Panc1 (cell line): ENCODE results near the gene FIBCD1. TPM values are rescaled to one million over a fixed set of nuclear protein-coding genes. Genes with fewer than 3 reads are reported as not detected.

ENCODE experiments used
- ATAC-seq: fragments of 200-7000 bp; cut with Tn5 transposase; 2 replicates; pipeline ENCODE4 v1.9.1; 2020; ENCODE audit warnings: mild to moderate bottlenecking, moderate library complexity
- BruUV-seq: library from RNA; stranded (reverse); fragments of 400-500 nt; replicated peaks from 2 replicates; lab custom pipeline; 2021; lab: Mats Ljungman, UMichigan
- CTCF ChIA-PET: fragments of 300-600 bp; sonication (Branson Sonifier 250); formaldehyde crosslinking; loops from one replicate; lab custom pipeline; 2022; ENCODE audit warnings: antibody characterized with exemption; lab: Charles Lee
- POLR2A ChIA-PET: fragments of 300-600 bp; sonication (Branson Sonifier 250); formaldehyde crosslinking; loops from one replicate; lab custom pipeline; 2022; ENCODE audit warnings: antibody characterized with exemption; lab: Charles Lee
- DNase-seq: peaks from one replicate; pipeline ENCODE4 v3.0.0-alpha.2; 2010; ENCODE audit warnings: low read depth, low spot score
- H3K27ac ChIP-seq: 2 replicates; pipeline ENCODE4 v1.5.1; 2011; ENCODE audit warnings: mild to moderate bottlenecking, low read length, inconsistent platforms
- H3K27me3 ChIP-seq: fragments of 200-500 bp; sonication (Bioruptor generic); 2 replicates; pipeline ENCODE4 v1.6.0; 2014; ENCODE audit warnings: low read length, inconsistent platforms; ENCODE audit not compliant: control insufficient read depth, insufficient read depth
- H3K36me3 ChIP-seq: fragments of 200-500 bp; sonication (Bioruptor generic); 2 replicates; pipeline ENCODE4 v1.5.1; 2014; ENCODE audit warnings: inconsistent platforms, mild to moderate bottlenecking, low read length, moderate library complexity; ENCODE audit not compliant: control insufficient read depth, insufficient read depth
- H3K4me1 ChIP-seq: 2 replicates; pipeline ENCODE4 v1.5.1; 2011; ENCODE audit warnings: inconsistent platforms, mild to moderate bottlenecking, low read length, moderate library complexity; ENCODE audit not compliant: control insufficient read depth, insufficient read depth
- H3K4me3 ChIP-seq, 2 experiments: 2 replicates each; pipeline ENCODE4 v1.5.1; 2011 to 2012; ENCODE audit warnings: low read depth in 2 of 2, low read length in 2 of 2, mild to moderate bottlenecking in 2 of 2, inconsistent platforms in 1 of 2, moderate library complexity in 1 of 2
- H3K9me3 ChIP-seq: fragments of 200-500 bp; sonication (Bioruptor generic); 2 replicates; pipeline ENCODE4 v1.5.1; 2014; ENCODE audit warnings: low read depth, mild to moderate bottlenecking, inconsistent platforms, low read length, moderate library complexity; ENCODE audit not compliant: control insufficient read depth, insufficient read depth
- POLR2AphosphoS5 ChIP-seq: IDR thresholded peaks from 2 replicates; pipeline ENCODE4 v1.6.1; 2012; ENCODE audit warnings: mild to moderate bottlenecking, low read depth, low read length, moderate library complexity
- SIN3A ChIP-seq: IDR thresholded peaks from 2 replicates; pipeline ENCODE4 v1.6.1; 2012; ENCODE audit warnings: low read depth, mild to moderate bottlenecking, low read length, moderate library complexity, borderline replicate concordance; ENCODE audit not compliant: insufficient read depth
- TCF7L2 ChIP-seq: IDR thresholded peaks from 2 replicates; pipeline ENCODE4 v1.6.1; 2011; ENCODE audit warnings: mild to moderate bottlenecking, low read depth, low read length, inconsistent platforms
- in situ Hi-C: cut with HindIII; loops from 2 replicates; pipeline ENCODE4 v1.10.0; 2016; ENCODE audit warnings: low sequenced_read_pairs, low pct_unique_long_range_greater_than_20kb
- intact Hi-C: fragments of 100-400 bp; cut with micrococcal nuclease; formaldehyde crosslinking; loops from one replicate; pipeline ENCODE4 v1.10.0; 2022; ENCODE audit not compliant: unreplicated experiment
- total RNA-seq: library from RNA; stranded (reverse); gene quantifications from one replicate; pipeline ENCODE4 v1.2.1, GENCODE V29; 2021; ENCODE audit not compliant: unreplicated experiment
- TF ChIP-seq, protein P1 (sequence below), 2 experiments: IDR thresholded peaks; 2 replicates each; pipeline ENCODE4 v1.6.1; 2011 to 2012; ENCODE audit warnings: low read depth in 2 of 2, control low read depth in 1 of 2, low read length in 1 of 2, mild to moderate bottlenecking in 1 of 2, moderate library complexity in 1 of 2; ENCODE audit not compliant: insufficient read depth in 1 of 2
- TF ChIP-seq, protein P2 (sequence below): fragments of 450-650 bp; IDR thresholded peaks from 2 replicates; pipeline ENCODE4 v1.5.1; 2017; ENCODE audit warnings: mild to moderate bottlenecking

FIBCD1 gene
- total RNA-seq, 1 experiment from 2014 or later = 16.3 TPM

DNA sequence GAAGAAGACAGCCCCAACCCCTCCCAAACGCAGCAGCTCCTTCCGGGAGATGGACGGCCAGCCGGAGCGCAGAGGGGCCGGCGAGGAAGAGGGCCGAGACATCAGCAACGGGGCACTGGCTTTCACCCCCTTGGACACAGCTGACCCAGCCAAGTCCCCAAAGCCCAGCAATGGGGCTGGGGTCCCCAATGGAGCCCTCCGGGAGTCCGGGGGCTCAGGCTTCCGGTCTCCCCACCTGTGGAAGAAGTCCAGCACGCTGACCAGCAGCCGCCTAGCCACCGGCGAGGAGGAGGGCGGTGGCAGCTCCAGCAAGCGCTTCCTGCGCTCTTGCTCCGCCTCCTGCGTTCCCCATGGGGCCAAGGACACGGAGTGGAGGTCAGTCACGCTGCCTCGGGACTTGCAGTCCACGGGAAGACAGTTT lies 54.9 kb downstream of the FIBCD1 start:
- H3K9me3 ChIP-seq = no peaks in the 10 kb centered on the region
- no peaks in the 10 kb centered on the region for H3K4me1 ChIP-seq
- TF ChIP-seq SIN3A = no peak
- TF ChIP-seq, protein P1, sequence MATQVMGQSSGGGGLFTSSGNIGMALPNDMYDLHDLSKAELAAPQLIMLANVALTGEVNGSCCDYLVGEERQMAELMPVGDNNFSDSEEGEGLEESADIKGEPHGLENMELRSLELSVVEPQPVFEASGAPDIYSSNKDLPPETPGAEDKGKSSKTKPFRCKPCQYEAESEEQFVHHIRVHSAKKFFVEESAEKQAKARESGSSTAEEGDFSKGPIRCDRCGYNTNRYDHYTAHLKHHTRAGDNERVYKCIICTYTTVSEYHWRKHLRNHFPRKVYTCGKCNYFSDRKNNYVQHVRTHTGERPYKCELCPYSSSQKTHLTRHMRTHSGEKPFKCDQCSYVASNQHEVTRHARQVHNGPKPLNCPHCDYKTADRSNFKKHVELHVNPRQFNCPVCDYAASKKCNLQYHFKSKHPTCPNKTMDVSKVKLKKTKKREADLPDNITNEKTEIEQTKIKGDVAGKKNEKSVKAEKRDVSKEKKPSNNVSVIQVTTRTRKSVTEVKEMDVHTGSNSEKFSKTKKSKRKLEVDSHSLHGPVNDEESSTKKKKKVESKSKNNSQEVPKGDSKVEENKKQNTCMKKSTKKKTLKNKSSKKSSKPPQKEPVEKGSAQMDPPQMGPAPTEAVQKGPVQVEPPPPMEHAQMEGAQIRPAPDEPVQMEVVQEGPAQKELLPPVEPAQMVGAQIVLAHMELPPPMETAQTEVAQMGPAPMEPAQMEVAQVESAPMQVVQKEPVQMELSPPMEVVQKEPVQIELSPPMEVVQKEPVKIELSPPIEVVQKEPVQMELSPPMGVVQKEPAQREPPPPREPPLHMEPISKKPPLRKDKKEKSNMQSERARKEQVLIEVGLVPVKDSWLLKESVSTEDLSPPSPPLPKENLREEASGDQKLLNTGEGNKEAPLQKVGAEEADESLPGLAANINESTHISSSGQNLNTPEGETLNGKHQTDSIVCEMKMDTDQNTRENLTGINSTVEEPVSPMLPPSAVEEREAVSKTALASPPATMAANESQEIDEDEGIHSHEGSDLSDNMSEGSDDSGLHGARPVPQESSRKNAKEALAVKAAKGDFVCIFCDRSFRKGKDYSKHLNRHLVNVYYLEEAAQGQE (IDR thresholded peaks at IDR 0.05; ENCODE audit: insufficient read depth in 1 of 2, low read depth in 2 of 2, low read length in 1 of 2) = no peak
- TF ChIP-seq TCF7L2 = no peak
- TF ChIP-seq, protein P2, sequence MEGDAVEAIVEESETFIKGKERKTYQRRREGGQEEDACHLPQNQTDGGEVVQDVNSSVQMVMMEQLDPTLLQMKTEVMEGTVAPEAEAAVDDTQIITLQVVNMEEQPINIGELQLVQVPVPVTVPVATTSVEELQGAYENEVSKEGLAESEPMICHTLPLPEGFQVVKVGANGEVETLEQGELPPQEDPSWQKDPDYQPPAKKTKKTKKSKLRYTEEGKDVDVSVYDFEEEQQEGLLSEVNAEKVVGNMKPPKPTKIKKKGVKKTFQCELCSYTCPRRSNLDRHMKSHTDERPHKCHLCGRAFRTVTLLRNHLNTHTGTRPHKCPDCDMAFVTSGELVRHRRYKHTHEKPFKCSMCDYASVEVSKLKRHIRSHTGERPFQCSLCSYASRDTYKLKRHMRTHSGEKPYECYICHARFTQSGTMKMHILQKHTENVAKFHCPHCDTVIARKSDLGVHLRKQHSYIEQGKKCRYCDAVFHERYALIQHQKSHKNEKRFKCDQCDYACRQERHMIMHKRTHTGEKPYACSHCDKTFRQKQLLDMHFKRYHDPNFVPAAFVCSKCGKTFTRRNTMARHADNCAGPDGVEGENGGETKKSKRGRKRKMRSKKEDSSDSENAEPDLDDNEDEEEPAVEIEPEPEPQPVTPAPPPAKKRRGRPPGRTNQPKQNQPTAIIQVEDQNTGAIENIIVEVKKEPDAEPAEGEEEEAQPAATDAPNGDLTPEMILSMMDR = no peak
- TF ChIP-seq POLR2AphosphoS5 = no peak
- DNase-seq (no peak), ATAC-seq (no peak)
- intact Hi-C loops = no loop called here
- H3K36me3 ChIP-seq = peaks cover 5% of the 10 kb centered on the region
- ChIA-PET POLR2A (no interaction called here), CTCF (no interaction called here)
- H3K4me3 ChIP-seq = no peak overlapping the region
- H3K27me3 ChIP-seq = no peaks in the 10 kb centered on the region
- in situ Hi-C loops = no loop called here
- TSS peak; percentile 4 for BruUV-seq
- no peak overlapping the region for H3K27ac ChIP-seq

DNA sequence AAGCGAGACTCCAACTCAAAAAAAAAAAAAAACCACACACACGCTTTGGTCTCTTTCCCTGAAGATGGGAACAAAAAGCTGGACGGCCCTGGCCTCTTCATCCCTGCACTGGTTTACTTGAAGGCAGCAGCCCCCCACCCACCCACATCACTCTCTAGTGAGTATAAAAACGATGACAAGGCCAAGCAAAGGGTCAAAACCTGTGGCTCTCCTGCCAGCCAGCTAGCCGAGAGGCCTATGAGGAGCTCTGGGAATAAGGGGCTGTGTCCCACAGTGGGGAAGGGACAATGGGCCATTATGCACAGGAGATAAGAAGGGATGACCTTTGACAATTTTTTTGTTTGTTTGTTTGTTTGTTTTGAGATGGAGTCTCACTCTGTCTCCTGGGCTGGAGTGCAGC lies 55.6 kb downstream of the FIBCD1 start:
- Histone ChIP-seq H3K4me3 (no peak overlapping the region), H3K27me3 (no peaks in the 10 kb centered on the region), H3K27ac (no peak overlapping the region), H3K9me3 (no peaks in the 10 kb centered on the region), H3K4me1 (no peaks in the 10 kb centered on the region), H3K36me3 (peaks cover 7% of the 10 kb centered on the region)
- in situ Hi-C loops (no loop called here), intact Hi-C loops (no loop called here)
- BruUV-seq = no TSS peak
- ATAC-seq (no peak), DNase-seq (no peak)
- ChIA-PET POLR2A (interaction anchor here (0.7 kb wide), 1 partner anchor 180 kb away, joined by 5 read pairs; no protein-coding TSS in a partner anchor), CTCF (no interaction called here)
- no peak for TF ChIP-seq SIN3A
- no peak for TF ChIP-seq POLR2AphosphoS5
- TF ChIP-seq, protein P1 (IDR thresholded peaks at IDR 0.05; ENCODE audit: insufficient read depth in 1 of 2, low read depth in 2 of 2, low read length in 1 of 2) = no peak
- TF ChIP-seq, protein P2 = no peak
- no peak for TF ChIP-seq TCF7L2
